Testis (tissue), 3 donors: ENCODE results near the gene CCNF. TPM values are rescaled to one million over a fixed set of nuclear protein-coding genes. Genes with fewer than 3 reads are reported as not detected.
A peak's percentile ranks its signal among the peaks of the same experiment; 100 is the strongest.

Experiments used
- DNase-seq: peaks from one replicate; pipeline ENCODE4 v3.0.0-alpha.2; 2019
- H3K27ac ChIP-seq, 2 donors: fragments of 200-600 bp; sonication (generic); one replicate each; pipeline ENCODE4 v1.5.1; 2019
- H3K27me3 ChIP-seq: fragments of 200-600 bp; sonication (generic); one replicate; pipeline ENCODE4 v1.5.1; 2019
- H3K36me3 ChIP-seq: fragments of 200-600 bp; sonication (generic); one replicate; pipeline ENCODE4 v1.5.1; 2017; ENCODE audit warnings: low read depth; ENCODE audit errors: missing control alignments
- H3K4me1 ChIP-seq: fragments of 200-600 bp; sonication (generic); one replicate; pipeline ENCODE4 v1.5.1; 2019
- H3K4me3 ChIP-seq, 2 donors: fragments of 200-600 bp; sonication (generic); one replicate each; pipeline ENCODE4 v1.5.1; 2017 to 2019
- H3K9me3 ChIP-seq: fragments of 200-600 bp; sonication (generic); one replicate; pipeline ENCODE4 v1.5.1; 2017
- POLR2A ChIP-seq: fragments of 450-650 bp; IDR thresholded peaks from one replicate; pipeline ENCODE4 v1.6.1; 2017; ENCODE audit warnings: antibody characterized with exemption, mild to moderate bottlenecking, moderate library complexity
- WGBS, 2 donors: methylation state at CpG; one replicate each; pipeline ENCODE4 v1.1.5; 2018; 5-methylcytosine and 5-hydroxymethylcytosine counted together
- intact Hi-C: fragments of 100-400 bp; cut with DNase I; formaldehyde crosslinking; loops from one replicate; pipeline ENCODE4 v1.15.1; 2023; ENCODE audit warnings: low total_unique reads
- polyA plus RNA-seq: library from polyadenylated mRNA; stranded (reverse); fragments of 350-450 nt; fragmentation: Illumina TruSeq; extraction: RNeasy Lipid Tissue Mini Kit (QIAGEN cat#74804); gene quantifications from one replicate; pipeline ENCODE4 v1.2.3, GENCODE V29; 2014; ENCODE audit warnings: low read depth, low replicate concordance; ENCODE audit not compliant: insufficient read depth
- total RNA-seq, 2 donors: library from RNA; depleted of rRNA; stranded (reverse); fragments of >200 nt; gene quantifications; one replicate each; pipeline ENCODE4 v1.2.3, GENCODE V29; 2016
- TF ChIP-seq, protein P1 (sequence below), 3 experiments: fragments of 450-650 bp in 2 of 3; fragments of 200-600 bp in 1 of 3; sonication (generic) in 1 of 3; IDR thresholded peaks; one replicate each; pipeline ENCODE4 v1.5.1; 2016 to 2019; ENCODE audit warnings: antibody characterized with exemption in 3 of 3, mild to moderate bottlenecking in 2 of 3, moderate library complexity in 1 of 3

The CCNF gene
- total and polyA plus RNA-seq, 3 donors from 2014 or later = 6.0 to 10.8 (median 9.4) TPM

DNA sequence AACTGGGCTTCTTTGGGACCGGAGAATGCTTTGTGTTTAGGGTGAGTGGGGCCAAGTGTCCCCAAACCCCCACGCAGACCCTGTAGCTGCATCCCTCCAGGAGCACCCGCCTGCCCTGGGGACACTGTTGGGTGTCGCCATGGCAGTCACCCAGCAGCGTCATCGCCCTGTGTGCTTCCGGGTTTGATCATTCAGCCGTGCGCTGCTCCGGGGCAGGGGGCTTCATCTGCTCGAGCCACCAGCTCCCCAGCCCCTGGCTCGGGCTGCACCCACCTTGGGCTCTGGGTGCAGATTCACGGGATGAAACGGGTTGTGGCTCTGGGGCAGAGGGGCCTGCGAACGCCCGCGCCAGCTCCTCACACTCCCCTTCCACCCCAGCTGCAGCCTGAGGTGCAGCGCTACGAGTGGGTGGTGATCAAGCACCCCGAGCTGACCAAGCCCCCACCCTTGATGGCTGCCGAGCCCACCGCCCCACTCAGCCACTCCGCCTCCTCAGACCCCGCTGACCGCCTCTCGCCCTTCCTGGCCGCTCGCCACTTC, 70.7 kb downstream of the CCNF start:
- Histone ChIP-seq H3K9me3 (no peaks in the 10 kb centered on the region), H3K4me1 (peaks cover 30% of the 10 kb centered on the region)
- WGBS, 2 donors = 93% methylated on average over 15 to 29 of the region's 29 CpGs

DNA sequence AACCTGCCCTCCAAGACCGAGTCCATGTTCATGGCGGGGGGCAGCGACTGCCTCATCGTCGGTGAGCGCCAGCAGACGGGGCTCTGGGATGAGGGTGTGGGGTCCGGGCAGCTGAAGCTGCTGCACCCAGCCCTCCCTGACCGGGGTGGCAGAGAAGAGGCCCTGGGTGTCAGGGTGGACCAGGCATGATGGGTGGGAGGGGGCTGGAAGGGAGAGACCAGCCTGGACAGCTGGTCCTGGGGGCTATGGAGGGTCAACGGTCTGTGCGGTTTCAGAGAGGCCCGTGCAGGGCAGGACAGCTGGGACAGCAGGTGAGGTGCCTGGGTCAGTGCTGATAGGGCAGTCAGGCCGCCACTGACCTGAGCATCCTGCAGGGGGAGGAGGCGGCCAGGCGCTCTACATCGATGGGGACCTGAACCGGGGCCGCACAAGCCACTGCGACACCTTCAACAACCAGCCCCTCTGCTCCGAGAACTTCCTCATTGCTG, 71.2 kb downstream of the CCNF start:
- H3K36me3 ChIP-seq = no peaks in the 10 kb centered on the region
- TF ChIP-seq, protein P1, sequence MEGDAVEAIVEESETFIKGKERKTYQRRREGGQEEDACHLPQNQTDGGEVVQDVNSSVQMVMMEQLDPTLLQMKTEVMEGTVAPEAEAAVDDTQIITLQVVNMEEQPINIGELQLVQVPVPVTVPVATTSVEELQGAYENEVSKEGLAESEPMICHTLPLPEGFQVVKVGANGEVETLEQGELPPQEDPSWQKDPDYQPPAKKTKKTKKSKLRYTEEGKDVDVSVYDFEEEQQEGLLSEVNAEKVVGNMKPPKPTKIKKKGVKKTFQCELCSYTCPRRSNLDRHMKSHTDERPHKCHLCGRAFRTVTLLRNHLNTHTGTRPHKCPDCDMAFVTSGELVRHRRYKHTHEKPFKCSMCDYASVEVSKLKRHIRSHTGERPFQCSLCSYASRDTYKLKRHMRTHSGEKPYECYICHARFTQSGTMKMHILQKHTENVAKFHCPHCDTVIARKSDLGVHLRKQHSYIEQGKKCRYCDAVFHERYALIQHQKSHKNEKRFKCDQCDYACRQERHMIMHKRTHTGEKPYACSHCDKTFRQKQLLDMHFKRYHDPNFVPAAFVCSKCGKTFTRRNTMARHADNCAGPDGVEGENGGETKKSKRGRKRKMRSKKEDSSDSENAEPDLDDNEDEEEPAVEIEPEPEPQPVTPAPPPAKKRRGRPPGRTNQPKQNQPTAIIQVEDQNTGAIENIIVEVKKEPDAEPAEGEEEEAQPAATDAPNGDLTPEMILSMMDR (IDR thresholded peaks at IDR 0.05) = no peak
- TF ChIP-seq POLR2A = no peak
- no peak overlapping the region for H3K27ac ChIP-seq
- no peak for DNase-seq
- H3K9me3 ChIP-seq = no peaks in the 10 kb centered on the region
- intact Hi-C loops = no loop called here
- H3K27me3 ChIP-seq = no peaks in the 10 kb centered on the region
- WGBS, 2 donors = 80 to 88% methylated on average over 12 to 20 of the region's 20 CpGs
- peaks cover 30% of the 10 kb centered on the region for H3K4me1 ChIP-seq
- no peak overlapping the region for H3K4me3 ChIP-seq

More for the DNA sequence above, 70.7 kb downstream of the CCNF start:
- Histone ChIP-seq H3K4me3 (no peak overlapping the region), H3K27ac (no peak overlapping the region), H3K36me3 (no peaks in the 10 kb centered on the region), H3K27me3 (no peaks in the 10 kb centered on the region)
- TF ChIP-seq, protein P1 (IDR thresholded peaks at IDR 0.05) = no peak
- TF ChIP-seq POLR2A = no peak
- intact Hi-C loops = no loop called here
- DNase-seq = no peak

DNA sequence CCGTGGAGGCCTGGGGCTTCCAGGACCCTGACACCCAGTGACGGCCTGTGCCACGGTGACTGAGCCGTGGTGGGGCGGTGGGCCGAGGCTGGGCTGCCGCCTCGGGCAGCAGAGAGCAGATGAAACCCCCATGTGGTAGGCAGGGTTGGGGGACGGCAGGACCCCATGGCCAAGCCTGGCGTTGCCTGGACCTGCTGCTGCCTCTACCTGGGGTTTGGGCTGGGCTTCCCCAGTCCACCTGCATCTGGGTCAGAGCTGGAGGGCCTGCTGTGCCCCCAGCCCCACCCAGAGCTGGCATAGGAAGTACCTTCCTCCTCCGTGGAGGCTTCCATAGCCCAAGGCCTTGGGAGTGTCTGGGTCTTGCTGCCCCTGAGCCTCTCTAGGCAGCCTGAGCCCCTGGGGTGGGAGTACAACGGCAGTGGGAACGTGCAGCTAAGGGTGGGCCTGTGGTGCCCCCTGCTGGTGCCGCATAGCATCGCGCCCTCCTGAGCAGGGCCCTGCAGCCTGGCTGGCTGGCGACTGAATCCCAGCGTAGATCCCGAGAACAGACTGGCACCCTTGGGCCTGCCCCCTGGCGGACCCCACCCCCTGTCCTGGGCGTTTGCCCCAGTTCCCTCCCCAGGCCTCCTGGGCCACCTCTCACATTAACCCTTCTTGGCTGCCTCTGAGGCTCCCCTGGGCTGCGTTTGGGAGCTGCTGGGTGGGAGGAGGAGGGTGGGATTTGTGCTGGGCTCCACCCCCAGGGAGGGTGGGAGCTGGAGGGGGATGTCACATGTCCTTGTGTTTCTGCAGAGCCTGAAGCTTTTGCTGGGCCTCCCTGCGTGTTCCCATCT, 71.9 kb downstream of the CCNF start:
- TF ChIP-seq POLR2A = no peak
- TF ChIP-seq, protein P1 (IDR thresholded peaks at IDR 0.05) = peak; percentile 97 to 98 (median 98)
- Histone ChIP-seq H3K4me1 (peaks cover 30% of the 10 kb centered on the region), H3K27me3 (no peaks in the 10 kb centered on the region), H3K27ac (peak overlapping the region in 1 of 2 donors; percentile 51), H3K9me3 (no peaks in the 10 kb centered on the region), H3K36me3 (no peaks in the 10 kb centered on the region), H3K4me3 (no peak overlapping the region)
- intact Hi-C loops = no loop called here
- WGBS, 2 donors = 47% methylated on average over 23 of the region's 23 CpGs; no CpG with 5 or more reads in 1 of the 2 donors
- DNase-seq = peak; percentile 91

DNA sequence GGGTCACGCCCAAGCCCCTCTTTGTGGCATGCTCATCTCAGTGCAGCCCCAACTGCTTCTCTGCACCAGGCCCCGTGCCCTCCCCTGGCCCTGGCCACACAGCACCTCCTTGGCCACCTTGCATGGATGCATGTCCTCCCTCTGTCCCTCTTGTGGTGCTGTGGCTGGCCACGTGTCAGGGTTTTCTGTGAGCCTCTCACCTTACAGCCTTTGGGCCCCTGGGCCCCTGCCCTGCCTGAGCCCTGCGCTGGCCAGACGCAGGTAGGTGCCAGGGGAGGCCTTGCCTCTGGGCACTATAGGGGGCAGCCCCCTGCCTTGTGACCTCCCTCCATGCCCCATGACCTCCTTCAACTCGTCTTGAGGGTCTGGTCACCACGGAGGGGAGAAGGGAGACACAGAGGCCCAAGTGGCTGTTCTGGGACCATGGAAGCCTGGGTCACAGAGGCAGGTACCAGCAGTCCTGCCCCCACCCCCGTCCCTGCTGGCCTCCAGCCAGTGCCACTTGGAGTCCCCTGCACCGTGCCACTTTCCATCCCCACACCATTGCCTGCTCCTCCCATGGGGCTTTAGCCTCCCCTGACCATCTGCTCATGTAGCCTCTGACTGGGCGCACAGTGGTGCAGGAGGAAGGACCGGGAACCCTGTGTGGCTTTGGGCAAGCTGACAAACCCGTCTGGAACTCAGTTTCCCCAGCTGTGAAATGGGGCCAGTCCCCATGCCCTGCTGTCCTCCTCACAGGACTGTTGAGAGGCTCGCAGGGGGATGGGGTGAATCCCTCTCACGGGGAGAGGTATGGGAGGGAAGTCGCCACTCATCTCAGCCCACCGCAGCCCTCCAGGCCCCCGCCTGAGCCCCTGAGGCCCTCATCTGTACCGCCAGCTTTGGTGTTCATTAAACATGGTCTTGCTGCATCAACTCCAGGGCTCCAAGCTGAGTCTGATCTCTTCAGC, 73.0 kb downstream of the CCNF start:
- H3K9me3 ChIP-seq = no peaks in the 10 kb centered on the region
- H3K27ac ChIP-seq = no peak overlapping the region
- H3K4me1 ChIP-seq = peaks cover 26% of the 10 kb centered on the region
- 68 to 86% methylated on average over 7 to 18 of the region's 18 CpGs for WGBS, 2 donors
- no peaks in the 10 kb centered on the region for H3K27me3 ChIP-seq
- no peak for DNase-seq
- intact Hi-C loops = no loop called here
- TF ChIP-seq, protein P1 (IDR thresholded peaks at IDR 0.05) = no peak
- no peak for TF ChIP-seq POLR2A
- no peak overlapping the region for H3K4me3 ChIP-seq
- H3K36me3 ChIP-seq = no peaks in the 10 kb centered on the region
